HCT116 (cell line): Measurements from ENCODE around the gene UQCRHL.

Experiments used
- CBX3 ChIP-seq: IDR thresholded peaks from 2 replicates; pipeline ENCODE4 v1.6.1; 2012; ENCODE audit warnings: low read depth
- CEBPB ChIP-seq: IDR thresholded peaks from 2 replicates; pipeline ENCODE4 v1.6.1; 2012; ENCODE audit warnings: low read depth
- CTCF ChIP-seq, 3 experiments: fragments of 200-600 bp in 1 of 3; sonication (generic) in 1 of 3; IDR thresholded peaks in 2 of 3; conservative IDR thresholded peaks in 1 of 3; 2 replicates each; pipeline ENCODE4 v1.5.1; 2012 to 2017; ENCODE audit warnings: low read depth in 2 of 3, low read length in 2 of 3, antibody characterized with exemption in 1 of 3, borderline replicate concordance in 1 of 3, control low read depth in 1 of 3, mild to moderate bottlenecking in 1 of 3, mixed read lengths in 1 of 3, mixed run types in 1 of 3, moderate library complexity in 1 of 3; ENCODE audit not compliant: insufficient read depth in 1 of 3
- POLR2A ChIP-seq: IDR thresholded peaks from 2 replicates; pipeline ENCODE4 v1.7.0; 2011; ENCODE audit warnings: borderline replicate concordance; ENCODE audit not compliant: insufficient read depth, insufficient read length; ENCODE audit errors: extremely low read depth
- SRF ChIP-seq: IDR thresholded peaks from 2 replicates; pipeline ENCODE4 v1.6.1; 2012; ENCODE audit warnings: low read depth
- TF ChIP-seq, protein P1 (sequence below): IDR thresholded peaks from 2 replicates; pipeline ENCODE4 v1.6.1; 2011; ENCODE audit warnings: mild to moderate bottlenecking, low read length, moderate library complexity; ENCODE audit not compliant: insufficient replicate concordance; ENCODE audit errors: extremely low read depth

GRCh38 chr1:15847893-15848142 lies 40.4 kb upstream of the UQCRHL start:
- TF ChIP-seq, protein P1, sequence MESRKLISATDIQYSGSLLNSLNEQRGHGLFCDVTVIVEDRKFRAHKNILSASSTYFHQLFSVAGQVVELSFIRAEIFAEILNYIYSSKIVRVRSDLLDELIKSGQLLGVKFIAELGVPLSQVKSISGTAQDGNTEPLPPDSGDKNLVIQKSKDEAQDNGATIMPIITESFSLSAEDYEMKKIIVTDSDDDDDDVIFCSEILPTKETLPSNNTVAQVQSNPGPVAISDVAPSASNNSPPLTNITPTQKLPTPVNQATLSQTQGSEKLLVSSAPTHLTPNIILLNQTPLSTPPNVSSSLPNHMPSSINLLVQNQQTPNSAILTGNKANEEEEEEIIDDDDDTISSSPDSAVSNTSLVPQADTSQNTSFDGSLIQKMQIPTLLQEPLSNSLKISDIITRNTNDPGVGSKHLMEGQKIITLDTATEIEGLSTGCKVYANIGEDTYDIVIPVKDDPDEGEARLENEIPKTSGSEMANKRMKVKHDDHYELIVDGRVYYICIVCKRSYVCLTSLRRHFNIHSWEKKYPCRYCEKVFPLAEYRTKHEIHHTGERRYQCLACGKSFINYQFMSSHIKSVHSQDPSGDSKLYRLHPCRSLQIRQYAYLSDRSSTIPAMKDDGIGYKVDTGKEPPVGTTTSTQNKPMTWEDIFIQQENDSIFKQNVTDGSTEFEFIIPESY: no peak
- TF ChIP-seq POLR2A: no peak
- no peak for TF ChIP-seq CTCF (IDR thresholded peaks at IDR 0.05 in 2 of 3, conservative IDR thresholded peaks at IDR 0.05 in 1 of 3; ENCODE audit: borderline replicate concordance in 1 of 3, insufficient read depth in 1 of 3, low read depth in 2 of 3, low read length in 2 of 3)
- no peak for TF ChIP-seq CEBPB
- no peak for TF ChIP-seq CBX3
- no peak for TF ChIP-seq SRF
